ENCODE measurements around the gene SPEF2. TPM values are rescaled to one million over a fixed set of nuclear protein-coding genes. Genes with fewer than 3 reads are reported as not detected.

SPEF2 gene
- total and polyA plus RNA-seq, 12 donors: 3.3 to 19.7 (median 7.9) TPM

DNA sequence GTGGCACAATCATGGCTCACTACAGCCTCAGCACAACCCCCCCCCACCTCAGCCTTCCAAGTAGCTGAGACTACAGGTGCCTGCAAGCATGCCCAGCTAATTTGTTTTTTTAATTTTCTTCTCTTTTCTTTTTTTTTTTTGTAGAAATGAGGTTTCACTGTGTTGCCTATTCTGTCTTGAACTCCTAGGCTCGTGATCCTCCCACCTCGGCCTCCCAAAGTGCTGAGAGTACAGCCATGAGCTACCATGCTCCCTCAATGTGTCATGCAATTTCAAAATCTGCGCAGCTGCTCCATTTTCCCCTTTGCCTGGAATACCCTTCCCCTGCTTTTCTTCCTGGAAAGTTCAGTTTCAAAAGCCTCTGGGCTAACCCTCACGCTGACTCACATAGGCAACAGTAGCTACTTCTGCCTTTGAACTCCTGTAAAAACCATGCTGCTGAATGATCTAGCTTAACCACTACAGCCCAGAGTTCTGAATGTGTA, 168.0 kb downstream of the SPEF2 start:
- H3K4me3 ChIP-seq: no peak overlapping the region
- H3K4me1 ChIP-seq (replicated peaks in 1 of 2): no peaks in the 10 kb centered on the region
- no peak overlapping the region for H3K27ac ChIP-seq
- DNase-seq: no peak
- no peaks in the 10 kb centered on the region for H3K9me3 ChIP-seq (replicated peaks in 1 of 3)
- TF ChIP-seq, protein P1, sequence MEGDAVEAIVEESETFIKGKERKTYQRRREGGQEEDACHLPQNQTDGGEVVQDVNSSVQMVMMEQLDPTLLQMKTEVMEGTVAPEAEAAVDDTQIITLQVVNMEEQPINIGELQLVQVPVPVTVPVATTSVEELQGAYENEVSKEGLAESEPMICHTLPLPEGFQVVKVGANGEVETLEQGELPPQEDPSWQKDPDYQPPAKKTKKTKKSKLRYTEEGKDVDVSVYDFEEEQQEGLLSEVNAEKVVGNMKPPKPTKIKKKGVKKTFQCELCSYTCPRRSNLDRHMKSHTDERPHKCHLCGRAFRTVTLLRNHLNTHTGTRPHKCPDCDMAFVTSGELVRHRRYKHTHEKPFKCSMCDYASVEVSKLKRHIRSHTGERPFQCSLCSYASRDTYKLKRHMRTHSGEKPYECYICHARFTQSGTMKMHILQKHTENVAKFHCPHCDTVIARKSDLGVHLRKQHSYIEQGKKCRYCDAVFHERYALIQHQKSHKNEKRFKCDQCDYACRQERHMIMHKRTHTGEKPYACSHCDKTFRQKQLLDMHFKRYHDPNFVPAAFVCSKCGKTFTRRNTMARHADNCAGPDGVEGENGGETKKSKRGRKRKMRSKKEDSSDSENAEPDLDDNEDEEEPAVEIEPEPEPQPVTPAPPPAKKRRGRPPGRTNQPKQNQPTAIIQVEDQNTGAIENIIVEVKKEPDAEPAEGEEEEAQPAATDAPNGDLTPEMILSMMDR (IDR thresholded peaks at IDR 0.05): no peak
- no peak for TF ChIP-seq POLR2A (IDR thresholded peaks at IDR 0.05)
- no peaks in the 10 kb centered on the region for H3K27me3 ChIP-seq
- H3K36me3 ChIP-seq (replicated peaks in 1 of 2): no peaks in the 10 kb centered on the region
- WGBS, 4 donors: 87 to 92% (median 90%) methylated on average over 4 of the region's 4 CpGs
- intact Hi-C loops (cut with DNase I): no loop called here

DNA sequence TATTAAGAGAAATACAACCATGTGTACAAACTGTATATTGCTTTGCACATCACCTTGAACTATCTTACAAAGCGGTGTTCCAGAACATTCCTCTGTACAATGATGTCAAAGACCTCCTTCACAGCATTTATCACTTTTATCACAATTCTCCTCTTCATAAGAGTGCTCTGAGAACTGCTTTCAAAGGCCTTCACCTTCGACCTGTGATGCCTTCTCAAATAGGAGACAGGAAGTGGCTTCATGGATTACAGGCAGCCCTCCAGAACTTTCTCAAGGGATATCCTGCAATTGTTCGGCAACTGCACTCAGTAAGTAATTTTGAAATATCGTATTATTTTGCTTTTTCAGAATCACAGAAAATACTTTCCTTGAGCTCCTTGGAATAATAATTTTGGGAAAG, 171.1 kb downstream of the SPEF2 start:
- H3K36me3 ChIP-seq (replicated peaks in 1 of 2): no peaks in the 10 kb centered on the region
- peak in 5 of 7 donors; percentile 12 to 62 (median 30) for DNase-seq
- WGBS, 4 donors: 69 to 82% (median 70%) methylated on average over 4 of the region's 4 CpGs
- TF ChIP-seq POLR2A (IDR thresholded peaks at IDR 0.05): no peak
- H3K4me1 ChIP-seq (replicated peaks in 1 of 2): no peaks in the 10 kb centered on the region
- intact Hi-C loops (cut with DNase I): no loop called here
- no peaks in the 10 kb centered on the region for H3K27me3 ChIP-seq
- H3K4me3 ChIP-seq: no peak overlapping the region
- peak overlapping the region in 2 of 5 donors; percentile 15 to 47 for H3K27ac ChIP-seq
- no peaks in the 10 kb centered on the region for H3K9me3 ChIP-seq (replicated peaks in 1 of 3)

DNA sequence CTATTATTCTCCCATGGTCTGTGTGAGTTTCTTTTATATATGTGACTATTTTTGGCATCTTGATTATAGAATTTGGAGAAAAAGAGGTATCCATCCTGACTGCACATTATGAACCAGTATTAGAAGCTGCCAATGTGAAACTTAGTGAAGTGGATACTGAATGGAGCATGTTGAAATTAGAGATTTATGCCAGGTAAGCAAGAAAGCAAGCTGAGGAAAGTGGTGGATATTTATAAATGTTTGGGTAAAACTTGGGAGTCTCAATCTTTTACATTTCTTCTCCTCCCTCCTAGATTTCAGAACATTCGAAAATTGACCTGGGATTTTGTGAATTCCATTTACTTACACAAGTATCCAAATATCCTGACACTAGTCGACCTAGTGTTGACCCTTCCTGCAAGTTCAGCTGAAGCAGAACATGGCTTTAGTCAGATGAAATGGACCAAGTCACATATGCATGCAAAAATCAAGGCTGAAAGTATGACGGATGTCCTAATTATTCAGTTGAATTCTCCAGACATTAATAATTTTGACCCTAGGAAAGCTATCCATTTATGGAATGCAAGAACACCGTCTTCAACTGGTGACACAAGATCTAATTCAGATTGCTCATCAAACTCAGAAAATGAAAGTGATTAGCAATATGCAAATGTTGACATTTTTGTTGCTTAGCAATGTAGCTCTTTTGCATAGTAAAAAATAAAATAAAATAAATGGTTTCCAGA, 172.2 kb downstream of the SPEF2 start:
- H3K27me3 ChIP-seq: no peaks in the 10 kb centered on the region
- no peak for DNase-seq
- no peaks in the 10 kb centered on the region for H3K36me3 ChIP-seq (replicated peaks in 1 of 2)
- H3K4me1 ChIP-seq (replicated peaks in 1 of 2): no peaks in the 10 kb centered on the region
- TF ChIP-seq, protein P1 (IDR thresholded peaks at IDR 0.05): no peak
- TF ChIP-seq POLR2A (IDR thresholded peaks at IDR 0.05): no peak
- peak overlapping the region in 1 of 5 donors; percentile 47 for H3K27ac ChIP-seq
- no peaks in the 10 kb centered on the region for H3K9me3 ChIP-seq (replicated peaks in 1 of 3)
- no peak overlapping the region for H3K4me3 ChIP-seq
- intact Hi-C loops (cut with DNase I): no loop called here
- WGBS, 4 donors: 76 to 79% (median 78%) methylated on average over 4 of the region's 4 CpGs

DNA sequence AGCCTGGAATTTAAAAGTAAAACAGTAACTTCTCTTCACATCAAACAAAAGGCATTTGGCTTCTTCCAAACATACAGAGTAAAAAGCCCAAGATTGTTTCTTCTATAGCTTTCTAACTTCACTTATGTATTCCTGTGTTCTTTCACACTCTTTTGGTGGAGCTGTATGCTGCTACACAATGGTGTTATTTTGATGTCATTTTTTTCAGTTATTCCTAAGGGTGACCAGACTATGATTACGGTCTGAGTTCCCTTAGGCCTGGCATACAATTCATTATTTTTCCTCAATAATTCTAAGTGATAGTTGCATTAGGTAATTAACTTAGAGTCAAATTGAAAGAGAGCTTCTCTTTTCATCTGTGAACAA, 172.8 kb downstream of the SPEF2 start:
- Histone ChIP-seq H3K4me3 (no peak overlapping the region), H3K4me1 (replicated peaks in 1 of 2) (no peaks in the 10 kb centered on the region), H3K27ac (no peak overlapping the region), H3K9me3 (replicated peaks in 1 of 3) (no peaks in the 10 kb centered on the region), H3K36me3 (replicated peaks in 1 of 2) (no peaks in the 10 kb centered on the region), H3K27me3 (no peaks in the 10 kb centered on the region)
- no peak for DNase-seq
- 89 to 97% (median 92%) methylated on average over 1 of the region's 1 CpG for WGBS, 4 donors
- intact Hi-C loops (cut with DNase I): no loop called here
- no peak for TF ChIP-seq POLR2A (IDR thresholded peaks at IDR 0.05)
- TF ChIP-seq, protein P1 (IDR thresholded peaks at IDR 0.05): no peak

DNA sequence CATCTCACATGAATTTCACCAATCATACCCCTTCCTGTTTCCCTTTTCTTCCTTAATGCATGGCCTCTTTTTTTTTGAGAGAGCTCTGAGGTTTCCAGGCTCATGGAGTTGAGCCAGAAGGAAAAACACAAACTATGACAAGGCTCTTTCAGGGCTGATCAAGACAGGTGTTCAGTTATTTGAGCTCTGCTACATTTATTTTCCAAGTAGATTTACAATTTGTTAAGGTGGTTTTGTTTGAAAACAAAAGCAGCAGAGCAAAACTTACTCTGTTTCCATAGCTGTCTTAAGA, 176.6 kb downstream of the SPEF2 start:
- intact Hi-C loops (cut with DNase I): no loop called here
- Histone ChIP-seq H3K36me3 (replicated peaks in 1 of 2) (no peaks in the 10 kb centered on the region), H3K4me3 (no peak overlapping the region), H3K27ac (no peak overlapping the region), H3K4me1 (replicated peaks in 1 of 2) (no peaks in the 10 kb centered on the region), H3K9me3 (replicated peaks in 1 of 3) (no peaks in the 10 kb centered on the region), H3K27me3 (no peaks in the 10 kb centered on the region)
- no peak for DNase-seq
- TF ChIP-seq, protein P1 (IDR thresholded peaks at IDR 0.05): no peak
- no peak for TF ChIP-seq POLR2A (IDR thresholded peaks at IDR 0.05)
